Measurements from ENCODE around the gene UBE2D1.

Gene UBE2D1

DNA sequence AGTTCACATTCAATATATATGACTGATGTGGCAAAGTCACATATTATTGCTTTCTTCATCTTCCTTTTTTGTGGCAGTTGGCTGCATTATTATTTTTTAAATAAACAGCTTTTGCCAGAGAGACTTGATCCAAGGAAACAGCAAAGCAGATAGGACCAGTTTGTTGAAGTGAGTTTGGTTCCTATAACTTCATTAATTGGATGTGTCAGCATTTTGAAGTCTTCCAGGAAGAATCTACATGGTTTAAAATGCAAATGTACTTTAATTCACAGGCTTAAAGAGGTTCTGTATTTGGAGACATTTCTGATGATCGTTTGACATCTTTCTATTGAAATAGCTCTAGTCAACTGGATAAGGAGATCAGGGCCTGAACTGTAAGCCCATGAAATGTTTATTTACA is 13.2 kb downstream of the UBE2D1 start:
- Histone ChIP-seq H2AFZ (ENCODE audit: low read length) (no peak overlapping the region), H3K23ac (ENCODE audit: low read depth, low read length, poor library complexity) (no peak overlapping the region), H3K4ac (ENCODE audit: low read length) (no peak overlapping the region), H3K36me3 (replicated peaks in 1 of 2; ENCODE audit: control insufficient read depth in 2 of 2, insufficient read depth in 2 of 2, low read length in 2 of 2) (no peaks in the 10 kb centered on the region), H2BK12ac (ENCODE audit: low read length) (no peak overlapping the region), H3K9me3 (replicated peaks in 1 of 2; ENCODE audit: control insufficient read depth in 2 of 2, insufficient read depth in 1 of 2, low read depth in 1 of 2, low read length in 2 of 2) (no peaks in the 10 kb centered on the region), H3K4me1 (ENCODE audit: control insufficient read depth in 2 of 2, insufficient read depth in 1 of 2, low read depth in 1 of 2, low read length in 2 of 2) (no peaks in the 10 kb centered on the region), H3K27me3 (ENCODE audit: control insufficient read depth in 3 of 3, insufficient read depth in 3 of 3, low read depth in 1 of 3, low read length in 3 of 3) (no peaks in the 10 kb centered on the region), H2BK5ac (ENCODE audit: low read length) (no peak overlapping the region), H3K9ac (ENCODE audit: low read depth, low read length, poor library complexity) (no peak overlapping the region), H3K27ac (replicated peaks; ENCODE audit: low read length) (no peak overlapping the region), H3K4me2 (ENCODE audit: insufficient read depth, low read length, poor library complexity, severe bottlenecking) (no peak overlapping the region), H4K91ac (ENCODE audit: low read depth, low read length, poor library complexity) (no peak overlapping the region), H3K79me1 (ENCODE audit: low read depth, low read length) (no peaks in the 10 kb centered on the region), H2BK120ac (ENCODE audit: low read depth, low read length) (no peak overlapping the region), H2BK15ac (ENCODE audit: low read length) (no peak overlapping the region), H3K14ac (ENCODE audit: low read length) (no peak overlapping the region), H2AK5ac (ENCODE audit: low read depth, low read length) (no peak overlapping the region), H4K8ac (ENCODE audit: low read depth, low read length) (no peak overlapping the region), H3K18ac (ENCODE audit: low read length) (no peak overlapping the region), H3K4me3 (ENCODE audit: low read length in 2 of 2) (no peak overlapping the region)
- DNase-seq (ENCODE audit: low spot score) = no peak
- no CpG with 5 or more reads among the region's 1 CpG for WGBS, 2 donors (ENCODE audit: extremely low coverage in 2 of 2, insufficient read length in 2 of 2, insufficient replicate concordance in 1 of 2)

DNA sequence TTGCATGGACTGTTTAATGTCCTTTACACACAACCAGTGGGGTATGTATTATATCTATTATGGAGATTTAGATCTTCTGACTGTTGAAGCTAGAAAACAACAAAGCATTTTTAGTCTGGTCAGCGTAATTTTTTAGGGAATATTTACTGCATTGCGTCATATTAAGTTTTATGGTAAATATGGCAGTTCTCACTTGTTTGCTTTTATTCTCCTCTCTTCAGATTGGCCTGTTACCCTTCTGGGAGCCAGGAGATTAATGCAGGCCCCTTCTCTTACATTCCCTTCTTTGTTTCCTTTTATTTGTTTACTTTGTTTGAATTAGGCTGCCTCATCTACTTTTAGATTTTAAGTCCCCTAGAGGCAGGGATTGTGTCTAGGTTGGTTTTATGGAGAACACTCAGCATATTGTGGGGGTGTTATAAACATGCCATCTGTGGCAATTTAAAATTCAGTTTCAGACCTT is 13.8 kb downstream of the UBE2D1 start:
- no CpG with 5 or more reads among the region's 2 CpGs for whole genome bisulfite sequencing, 2 donors (ENCODE audit: extremely low coverage in 2 of 2, insufficient read length in 2 of 2, insufficient replicate concordance in 1 of 2)
- Histone ChIP-seq H2BK5ac (ENCODE audit: low read length) (no peak overlapping the region), H3K4me3 (ENCODE audit: low read length in 2 of 2) (no peak overlapping the region), H3K27ac (replicated peaks; ENCODE audit: low read length) (no peak overlapping the region), H3K4me2 (ENCODE audit: insufficient read depth, low read length, poor library complexity, severe bottlenecking) (no peak overlapping the region), H3K4me1 (ENCODE audit: control insufficient read depth in 2 of 2, insufficient read depth in 1 of 2, low read depth in 1 of 2, low read length in 2 of 2) (no peaks in the 10 kb centered on the region), H3K9me3 (replicated peaks in 1 of 2; ENCODE audit: control insufficient read depth in 2 of 2, insufficient read depth in 1 of 2, low read depth in 1 of 2, low read length in 2 of 2) (no peaks in the 10 kb centered on the region), H3K14ac (ENCODE audit: low read length) (no peak overlapping the region), H3K4ac (ENCODE audit: low read length) (no peak overlapping the region), H2BK15ac (ENCODE audit: low read length) (no peak overlapping the region), H2BK12ac (ENCODE audit: low read length) (no peak overlapping the region), H4K91ac (ENCODE audit: low read depth, low read length, poor library complexity) (no peak overlapping the region), H2AFZ (ENCODE audit: low read length) (no peak overlapping the region), H3K23ac (ENCODE audit: low read depth, low read length, poor library complexity) (no peak overlapping the region), H3K27me3 (ENCODE audit: control insufficient read depth in 3 of 3, insufficient read depth in 3 of 3, low read depth in 1 of 3, low read length in 3 of 3) (no peaks in the 10 kb centered on the region), H2AK5ac (ENCODE audit: low read depth, low read length) (no peak overlapping the region), H2BK120ac (ENCODE audit: low read depth, low read length) (no peak overlapping the region), H3K9ac (ENCODE audit: low read depth, low read length, poor library complexity) (no peak overlapping the region), H3K36me3 (replicated peaks in 1 of 2; ENCODE audit: control insufficient read depth in 2 of 2, insufficient read depth in 2 of 2, low read length in 2 of 2) (no peaks in the 10 kb centered on the region), H4K8ac (ENCODE audit: low read depth, low read length) (no peak overlapping the region), H3K79me1 (ENCODE audit: low read depth, low read length) (no peaks in the 10 kb centered on the region), H3K18ac (ENCODE audit: low read length) (no peak overlapping the region)
- peak; percentile 9 for DNase-seq (ENCODE audit: low spot score)

GRCh38 chr10:58350023-58350422 is 15.2 kb downstream of the UBE2D1 start:
- Histone ChIP-seq H3K4me3 (ENCODE audit: low read length in 2 of 2) (no peak overlapping the region), H4K91ac (ENCODE audit: low read depth, low read length, poor library complexity) (no peak overlapping the region), H3K14ac (ENCODE audit: low read length) (no peak overlapping the region), H3K79me1 (ENCODE audit: low read depth, low read length) (no peaks in the 10 kb centered on the region), H3K4me2 (ENCODE audit: insufficient read depth, low read length, poor library complexity, severe bottlenecking) (no peak overlapping the region), H2BK12ac (ENCODE audit: low read length) (no peak overlapping the region), H2BK15ac (ENCODE audit: low read length) (no peak overlapping the region), H2BK120ac (ENCODE audit: low read depth, low read length) (no peak overlapping the region), H3K9ac (ENCODE audit: low read depth, low read length, poor library complexity) (no peak overlapping the region), H2AK5ac (ENCODE audit: low read depth, low read length) (no peak overlapping the region), H3K27ac (replicated peaks; ENCODE audit: low read length) (no peak overlapping the region), H3K36me3 (replicated peaks in 1 of 2; ENCODE audit: control insufficient read depth in 2 of 2, insufficient read depth in 2 of 2, low read length in 2 of 2) (no peaks in the 10 kb centered on the region), H3K4me1 (ENCODE audit: control insufficient read depth in 2 of 2, insufficient read depth in 1 of 2, low read depth in 1 of 2, low read length in 2 of 2) (no peaks in the 10 kb centered on the region), H4K8ac (ENCODE audit: low read depth, low read length) (no peak overlapping the region), H3K18ac (ENCODE audit: low read length) (no peak overlapping the region), H3K9me3 (replicated peaks in 1 of 2; ENCODE audit: control insufficient read depth in 2 of 2, insufficient read depth in 1 of 2, low read depth in 1 of 2, low read length in 2 of 2) (no peaks in the 10 kb centered on the region), H3K4ac (ENCODE audit: low read length) (no peak overlapping the region), H2AFZ (ENCODE audit: low read length) (no peak overlapping the region), H3K23ac (ENCODE audit: low read depth, low read length, poor library complexity) (no peak overlapping the region), H3K27me3 (ENCODE audit: control insufficient read depth in 3 of 3, insufficient read depth in 3 of 3, low read depth in 1 of 3, low read length in 3 of 3) (no peaks in the 10 kb centered on the region), H2BK5ac (ENCODE audit: low read length) (no peak overlapping the region)
- DNase-seq (ENCODE audit: low spot score) = no peak
- WGBS, 2 donors (ENCODE audit: extremely low coverage in 2 of 2, insufficient read length in 2 of 2, insufficient replicate concordance in 1 of 2) = no CpG with 5 or more reads among the region's 2 CpGs

- Histone ChIP-seq H3K9me3 (replicated peaks in 1 of 2; ENCODE audit: control insufficient read depth in 2 of 2, insufficient read depth in 1 of 2, low read depth in 1 of 2, low read length in 2 of 2) (no peaks in the 10 kb centered on the region), H3K9ac (ENCODE audit: low read depth, low read length, poor library complexity) (no peak overlapping the region), H4K8ac (ENCODE audit: low read depth, low read length) (no peak overlapping the region), H3K79me1 (ENCODE audit: low read depth, low read length) (no peaks in the 10 kb centered on the region), H2AK5ac (ENCODE audit: low read depth, low read length) (no peak overlapping the region), H3K4ac (ENCODE audit: low read length) (no peak overlapping the region), H3K27me3 (ENCODE audit: control insufficient read depth in 3 of 3, insufficient read depth in 3 of 3, low read depth in 1 of 3, low read length in 3 of 3) (no peaks in the 10 kb centered on the region), H3K18ac (ENCODE audit: low read length) (no peak overlapping the region), H3K4me3 (ENCODE audit: low read length in 2 of 2) (no peak overlapping the region), H3K36me3 (replicated peaks in 1 of 2; ENCODE audit: control insufficient read depth in 2 of 2, insufficient read depth in 2 of 2, low read length in 2 of 2) (no peaks in the 10 kb centered on the region), H2AFZ (ENCODE audit: low read length) (no peak overlapping the region), H3K23ac (ENCODE audit: low read depth, low read length, poor library complexity) (no peak overlapping the region), H2BK120ac (ENCODE audit: low read depth, low read length) (no peak overlapping the region), H3K14ac (ENCODE audit: low read length) (no peak overlapping the region), H2BK12ac (ENCODE audit: low read length) (no peak overlapping the region), H2BK5ac (ENCODE audit: low read length) (no peak overlapping the region), H2BK15ac (ENCODE audit: low read length) (no peak overlapping the region), H4K91ac (ENCODE audit: low read depth, low read length, poor library complexity) (no peak overlapping the region), H3K27ac (replicated peaks; ENCODE audit: low read length) (no peak overlapping the region), H3K4me2 (ENCODE audit: insufficient read depth, low read length, poor library complexity, severe bottlenecking) (no peak overlapping the region), H3K4me1 (ENCODE audit: control insufficient read depth in 2 of 2, insufficient read depth in 1 of 2, low read depth in 1 of 2, low read length in 2 of 2) (no peaks in the 10 kb centered on the region)
- no CpG with 5 or more reads among the region's 6 CpGs for WGBS, 2 donors (ENCODE audit: extremely low coverage in 2 of 2, insufficient read length in 2 of 2, insufficient replicate concordance in 1 of 2)
- DNase-seq (ENCODE audit: low spot score) = no peak
Measured at GRCh38 chr10:58350619-58351323, 16.0 kb downstream of the UBE2D1 start.

All from neuronal stem cell (in vitro differentiated cells).